HG03039 (cell line): ENCODE measurements around the gene CGRRF1.

Source experiments
- ATAC-seq: cut with Tn5 transposase; IDR thresholded peaks from one replicate; pipeline ENCODE4 v1.9.1; 2021; ENCODE audit warnings: mild to moderate bottlenecking, moderate library complexity; ENCODE audit not compliant: unreplicated experiment

CGRRF1 gene

GRCh38 chr14:54538055-54538454 lies 28.3 kb downstream of the CGRRF1 start:
- no peak for ATAC-seq

- ATAC-seq, result no peak
These were observed 37.9 kb downstream of the CGRRF1 start for GRCh38 chr14:54547583-54547982.

- no peak for ATAC-seq
These were observed 38.8 kb downstream of the CGRRF1 start for GRCh38 chr14:54548491-54548890.

- no peak for ATAC-seq
These were observed 40.2 kb downstream of the CGRRF1 start for GRCh38 chr14:54549862-54550261.

- ATAC-seq, result no peak
These were observed 40.8 kb downstream of the CGRRF1 start for GRCh38 chr14:54550514-54550913.

GRCh38 chr14:54554401-54554800 lies 44.7 kb downstream of the CGRRF1 start:
- no peak for ATAC-seq

GRCh38 chr14:54555651-54556050 lies 45.9 kb downstream of the CGRRF1 start:
- ATAC-seq, result no peak

- ATAC-seq, result no peak
These were observed 46.8 kb downstream of the CGRRF1 start for GRCh38 chr14:54556535-54556934.

- ATAC-seq, result no peak
These were observed 52.6 kb downstream of the CGRRF1 start for GRCh38 chr14:54562334-54562733.

- no peak for ATAC-seq
These were observed 54.6 kb downstream of the CGRRF1 start for GRCh38 chr14:54564071-54564867.

GRCh38 chr14:54564868-54565784 lies 55.4 kb downstream of the CGRRF1 start:
- ATAC-seq, result peak; percentile 34

- ATAC-seq, result peak; percentile 36
These were observed 56.2 kb downstream of the CGRRF1 start for GRCh38 chr14:54565785-54566409.

- peak; percentile 36 for ATAC-seq
These were observed 56.9 kb downstream of the CGRRF1 start, which contains the start of gene SAMD4A for GRCh38 chr14:54566410-54567223. TSS of gene SAMD4A (plus strand) at chr14:54567128. CDS start at chr14:54567917, 789 bp downstream.

- no peak for ATAC-seq
These were observed 57.5 kb downstream of the CGRRF1 start for GRCh38 chr14:54567224-54567638.

GRCh38 chr14:54567639-54568561 lies 58.2 kb downstream of the CGRRF1 start:
- no peak for ATAC-seq

GRCh38 chr14:54568821-54569595 lies 59.3 kb downstream of the CGRRF1 start:
- ATAC-seq, result no peak

- no peak for ATAC-seq
These were observed 60.3 kb downstream of the CGRRF1 start for GRCh38 chr14:54570047-54570446.

GRCh38 chr14:54570631-54571415 lies 61.1 kb downstream of the CGRRF1 start:
- no peak for ATAC-seq
